MCF 10A (cell line): Measurements from ENCODE around the gene CDK14. TPM values are rescaled to one million over a fixed set of nuclear protein-coding genes. Genes with fewer than 3 reads are reported as not detected.

Experiments
- BruUV-seq: library from RNA; stranded (reverse); fragments of 400-500 nt; replicated peaks from 2 replicates; lab custom pipeline; 2021; lab: Mats Ljungman, UMichigan
- CTCF ChIA-PET: fragments of 300-600 bp; sonication (Branson Sonifier 250); formaldehyde crosslinking; extraction: SDS; loops from one replicate; lab custom pipeline; 2021; ENCODE audit warnings: antibody characterized with exemption, inconsistent platforms; lab: Yijun Ruan, JAX
- POLR2A ChIA-PET: fragments of 300-600, 350-650 bp; sonication (Branson Sonifier 250); formaldehyde crosslinking; extraction: SDS; loops from one replicate; lab custom pipeline; 2020; ENCODE audit warnings: antibody characterized with exemption, inconsistent platforms; lab: Yijun Ruan, JAX
- DNase-seq: peaks from one replicate; pipeline ENCODE4 v3.0.0-alpha.2; 2018; ENCODE audit not compliant: unreplicated experiment
- H3K27ac Mint-ChIP-seq: one replicate; pipeline ENCODE4 v1.8.0; 2022; ENCODE audit warnings: mild to moderate bottlenecking, low read depth, mixed read lengths; ENCODE audit not compliant: unreplicated experiment
- H3K27me3 Mint-ChIP-seq: one replicate; pipeline ENCODE4 v1.8.0; 2022; ENCODE audit warnings: mixed read lengths; ENCODE audit not compliant: insufficient read depth, unreplicated experiment
- H3K36me3 Mint-ChIP-seq: one replicate; pipeline ENCODE4 v1.8.0; 2022; ENCODE audit warnings: mild to moderate bottlenecking, moderate library complexity, mixed read lengths; ENCODE audit not compliant: insufficient read depth, unreplicated experiment
- H3K4me1 Mint-ChIP-seq: one replicate; pipeline ENCODE4 v1.8.0; 2022; ENCODE audit warnings: mixed read lengths; ENCODE audit not compliant: insufficient read depth, unreplicated experiment
- H3K4me3 Mint-ChIP-seq: one replicate; pipeline ENCODE4 v1.8.0; 2022; ENCODE audit warnings: mild to moderate bottlenecking, moderate library complexity, mixed read lengths; ENCODE audit not compliant: unreplicated experiment
- H3K9me3 Mint-ChIP-seq: one replicate; pipeline ENCODE4 v1.8.0; 2022; ENCODE audit warnings: mixed read lengths; ENCODE audit not compliant: unreplicated experiment
- CTCF ChIP-seq: fragments of 200-600 bp; IDR thresholded peaks from one replicate; pipeline ENCODE4 v1.8.0; 2022; ENCODE audit warnings: antibody characterized with exemption, mild to moderate bottlenecking; ENCODE audit not compliant: unreplicated experiment
- intact Hi-C: fragments of 100-400 bp; cut with micrococcal nuclease; formaldehyde crosslinking; loops from 2 replicates; pipeline ENCODE4 v1.14.1; 2022
- total RNA-seq: library from RNA; stranded (reverse); gene quantifications from 2 replicates; pipeline ENCODE4 v1.2.3, GENCODE V29; 2022

The CDK14 gene
- total RNA-seq, 1 experiment from 2014 or later: 32.0 TPM

GRCh38 chr7:90674625-90675024 lies 78.5 kb downstream of the CDK14 start:
- BruUV-seq: no TSS peak
- CTCF ChIA-PET: interaction anchor here (0.5 to 1.4 kb wide), 3 partner anchors 12 to 45 kb away, joined by 3 to 4 read pairs (median 3); no protein-coding TSS in a partner anchor
- intact Hi-C loops: no loop called here
- Mint-ChIP-seq H3K27me3 (no peaks in the 10 kb centered on the region), H3K9me3 (no peaks in the 10 kb centered on the region), H3K36me3 (no peaks in the 10 kb centered on the region), H3K27ac (no peak overlapping the region), H3K4me1 (peaks cover 16% of the 10 kb centered on the region), H3K4me3 (no peak overlapping the region)
- POLR2A ChIA-PET: no interaction called here
- no peak for TF ChIP-seq CTCF
- DNase-seq: no peak

- Mint-ChIP-seq H3K9me3 (no peaks in the 10 kb centered on the region), H3K36me3 (no peaks in the 10 kb centered on the region), H3K27ac (no peak overlapping the region), H3K27me3 (no peaks in the 10 kb centered on the region), H3K4me1 (peaks cover 15% of the 10 kb centered on the region), H3K4me3 (no peak overlapping the region)
- DNase-seq: no peak
- ChIA-PET CTCF (no interaction called here), POLR2A (interaction anchor here (1.3 kb wide), 1 partner anchor 13 kb away, joined by 4 read pairs; no protein-coding TSS in a partner anchor)
- intact Hi-C loops: no loop called here
- no peak for TF ChIP-seq CTCF
- BruUV-seq: no TSS peak
Observed at GRCh38 chr7:90675982-90676381, 79.9 kb downstream of the CDK14 start.

DNA sequence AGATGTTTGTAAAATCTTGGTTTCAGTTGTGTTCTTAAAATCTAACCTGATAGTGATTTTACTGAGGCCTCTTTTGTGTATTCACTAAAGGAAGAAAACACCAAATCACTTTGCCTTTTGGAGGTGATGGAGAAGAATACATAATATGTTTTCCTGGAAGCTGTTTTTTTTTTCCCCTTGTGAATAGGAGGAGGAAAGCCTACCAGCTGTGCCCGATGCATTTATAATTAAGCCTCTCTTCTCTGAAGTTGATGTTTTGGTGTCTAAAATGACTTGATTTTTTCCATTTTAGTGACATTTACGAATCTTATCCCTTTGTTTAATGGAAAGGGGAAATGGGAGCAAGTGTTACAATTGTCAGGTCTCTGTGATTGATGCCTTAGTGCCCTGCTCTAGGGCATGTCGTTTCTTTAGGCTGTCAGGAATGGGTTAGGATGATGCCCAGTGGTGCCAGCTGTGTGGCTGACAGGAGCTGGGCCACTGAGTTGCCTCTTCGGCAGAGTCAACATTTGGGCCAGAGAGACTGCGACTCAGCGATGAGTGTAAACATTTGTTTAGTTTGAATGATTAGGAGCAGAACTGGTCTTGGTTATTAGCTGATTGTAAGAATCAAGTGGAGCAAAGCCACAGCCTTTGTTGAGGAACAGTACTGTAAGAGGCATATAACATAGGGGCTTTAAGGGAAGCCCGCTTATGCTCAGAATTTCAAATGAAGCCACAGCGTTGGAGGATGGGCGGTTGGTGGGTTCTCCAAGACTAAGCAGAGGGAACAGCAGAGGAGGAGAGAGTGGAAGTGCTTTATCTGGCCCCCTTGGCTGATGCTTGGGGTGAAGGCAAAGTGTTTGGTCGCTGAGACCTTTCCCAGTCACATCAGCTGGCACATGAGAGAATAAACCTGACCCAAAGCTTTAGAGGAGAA lies 81.6 kb downstream of the CDK14 start:
- Mint-ChIP-seq H3K27ac (no peak overlapping the region), H3K4me1 (peaks cover 19% of the 10 kb centered on the region), H3K36me3 (no peaks in the 10 kb centered on the region), H3K27me3 (no peaks in the 10 kb centered on the region), H3K9me3 (no peaks in the 10 kb centered on the region), H3K4me3 (no peak overlapping the region)
- BruUV-seq: no TSS peak
- TF ChIP-seq CTCF: no peak
- intact Hi-C loops: no loop called here
- ChIA-PET CTCF (interaction anchor here (0.6 to 0.8 kb wide), 2 partner anchors 16 to 171 kb away, joined by 3 read pairs; no protein-coding TSS in a partner anchor), POLR2A (interaction anchor here (0.7 kb wide), 1 partner anchor 1517 kb away, joined by 3 read pairs; no protein-coding TSS in a partner anchor)
- no peak for DNase-seq

DNA sequence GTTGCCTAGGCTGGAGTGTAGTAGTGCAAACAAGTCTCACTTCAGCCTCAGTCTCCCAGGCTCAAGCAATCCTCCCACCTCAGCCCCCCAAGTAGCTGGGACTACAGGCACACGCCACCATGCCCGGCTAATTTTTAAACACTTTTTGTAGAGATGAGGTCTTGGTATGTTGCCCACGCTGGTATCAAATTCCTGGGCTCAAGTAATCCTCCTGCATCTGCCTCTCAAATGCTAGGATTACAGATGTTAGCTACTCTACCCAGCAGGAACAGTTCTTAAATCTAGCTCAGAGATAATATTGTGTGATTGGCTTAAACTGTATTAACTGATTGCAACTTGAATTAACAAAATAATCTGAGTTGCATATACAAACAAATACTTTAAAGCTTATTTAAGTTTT lies 82.9 kb downstream of the CDK14 start:
- H3K27me3 Mint-ChIP-seq: no peaks in the 10 kb centered on the region
- H3K4me3 Mint-ChIP-seq: no peak overlapping the region
- DNase-seq: no peak
- no peak overlapping the region for H3K27ac Mint-ChIP-seq
- intact Hi-C loops: no loop called here
- no peaks in the 10 kb centered on the region for H3K9me3 Mint-ChIP-seq
- H3K36me3 Mint-ChIP-seq: no peaks in the 10 kb centered on the region
- H3K4me1 Mint-ChIP-seq: peaks cover 21% of the 10 kb centered on the region
- POLR2A ChIA-PET: interaction anchor here (0.6 kb wide), 1 partner anchor 65 kb away, joined by 3 read pairs; no protein-coding TSS in a partner anchor
- BruUV-seq: no TSS peak
- no peak for TF ChIP-seq CTCF
- CTCF ChIA-PET: no interaction called here
